CD4-positive, alpha-beta T cell treated with Interleukin-6 for 4 hours (primary cell): ENCODE results near the gene KIF7.
"Not testable (repeated sequence)": the region's sequence is repeated elsewhere in the genome, so short reads cannot be mapped to it uniquely, and the experiment has no call there.

ENCODE experiments used
- DNase-seq: peaks from one replicate; pipeline ENCODE4 v3.0.0-alpha.2; 2020; ENCODE audit warnings: mixed read lengths

KIF7 gene

GRCh38 chr15:89654847-89655805 lies at the start of gene KIF7:
KIF7 (minus strand) TSS chr15:89655467; CDS start chr15:89652930, 2,537 bp downstream.
- DNase-seq = no peak

GRCh38 chr15:89704411-89704810 lies 49.1 kb upstream of the KIF7 start:
- no peak for DNase-seq

- DNase-seq = no peak
Measured at GRCh38 chr15:89695198-89695597, 39.9 kb upstream of the KIF7 start.

- DNase-seq = no peak
Measured at GRCh38 chr15:89693696-89694095, 38.4 kb upstream of the KIF7 start.

GRCh38 chr15:89693091-89693490 lies 37.8 kb upstream of the KIF7 start:
- no peak for DNase-seq

GRCh38 chr15:89690276-89691218 lies 35.3 kb upstream of the KIF7 start, which contains the start of the genes PEX11A and WDR93:
PEX11A (minus strand) TSS chr15:89690754; CDS start chr15:89690632, 122 bp downstream.
WDR93 (plus strand) TSS chr15:89690811; CDS start chr15:89701747, 10,936 bp downstream.
- peak; percentile 86 for DNase-seq

- DNase-seq = not testable (repeated sequence)
Measured at GRCh38 chr15:89689930-89690275, 34.6 kb upstream of the KIF7 start.

GRCh38 chr15:89686522-89686921 lies 31.3 kb upstream of the KIF7 start:
- no peak for DNase-seq

- DNase-seq = no peak
Measured at GRCh38 chr15:89685995-89686394, 30.7 kb upstream of the KIF7 start.

- DNase-seq = no peak
Measured at GRCh38 chr15:89681146-89681545, 25.9 kb upstream of the KIF7 start.

GRCh38 chr15:89680282-89680873 lies 25.1 kb upstream of the KIF7 start:
- DNase-seq = no peak

- DNase-seq = no peak
Measured at GRCh38 chr15:89679212-89679611, 23.9 kb upstream of the KIF7 start, which contains the start of gene PLIN1. PLIN1 (minus strand) TSS chr15:89679367; CDS start chr15:89677489, 1,878 bp downstream.

- DNase-seq = no peak
Measured at GRCh38 chr15:89677381-89677780, 22.1 kb upstream of the KIF7 start.

GRCh38 chr15:89675606-89676005 lies 20.3 kb upstream of the KIF7 start:
- DNase-seq = no peak

- DNase-seq = no peak
Measured at GRCh38 chr15:89674526-89674925, 19.3 kb upstream of the KIF7 start.

GRCh38 chr15:89673165-89673512 lies 17.9 kb upstream of the KIF7 start:
- DNase-seq = no peak

- no peak for DNase-seq
Measured at GRCh38 chr15:89672221-89673164, 17.2 kb upstream of the KIF7 start.

- DNase-seq = no peak
Measured at GRCh38 chr15:89671687-89672086, 16.4 kb upstream of the KIF7 start.

GRCh38 chr15:89670971-89671560 lies 15.8 kb upstream of the KIF7 start:
- no peak for DNase-seq

GRCh38 chr15:89669941-89670340 lies 14.7 kb upstream of the KIF7 start:
- no peak for DNase-seq

- DNase-seq = no peak
Measured at GRCh38 chr15:89669309-89669865, 14.1 kb upstream of the KIF7 start.
